Body of pancreas (tissue), 4 donors: ENCODE results near the gene SLAMF7. TPM values are rescaled to one million over a fixed set of nuclear protein-coding genes. Genes with fewer than 3 reads are reported as not detected.

Source experiments
- ATAC-seq: fragments of 150-250 bp; one replicate; pipeline ENCODE4 v1.9.1; 2016
- DNase-seq, 4 donors: peaks; one replicate each; pipeline ENCODE4 v3.0.0-alpha.2; 2019
- H3K27ac ChIP-seq, 4 donors: fragments of 200-600 bp; sonication (generic); 1 replicate in 3 of 4; 2 replicates in 1 of 4; pipeline versions ENCODE4 v1.5.1 to v1.6.1; 2016 to 2019; ENCODE audit warnings: mild to moderate bottlenecking in 1 of 4, mixed read lengths in 1 of 4, moderate library complexity in 1 of 4
- H3K27me3 ChIP-seq, 2 donors: fragments of 200-600 bp; sonication (generic); one replicate each; pipeline ENCODE4 v1.6.0; 2016; ENCODE audit warnings: mild to moderate bottlenecking in 1 of 2
- H3K36me3 ChIP-seq, 2 donors: fragments of 200-600 bp; sonication (generic); replicated peaks in 1 of 2; 2 replicates each; pipeline ENCODE4 v1.5.1; 2016; ENCODE audit warnings: low read depth in 2 of 2; ENCODE audit not compliant: insufficient read depth in 1 of 2
- H3K4me1 ChIP-seq: fragments of 200-600 bp; sonication (generic); one replicate; pipeline ENCODE4 v1.6.0; 2016
- H3K4me3 ChIP-seq, 2 donors: fragments of 200-600 bp; sonication (generic); 1 replicate in 1 of 2; 2 replicates in 1 of 2; pipeline ENCODE4 v1.5.1; 2016 to 2019
- H3K9me3 ChIP-seq, 3 donors: fragments of 200-600 bp; sonication (generic); 1 replicate in 2 of 3; 2 replicates in 1 of 3; pipeline ENCODE4 v1.5.1; 2016
- POLR2A ChIP-seq, 3 donors: fragments of 450-650 bp; IDR thresholded peaks; one replicate each; pipeline ENCODE4 v1.6.1; 2016; ENCODE audit warnings: antibody characterized with exemption in 3 of 3, mild to moderate bottlenecking in 2 of 3
- WGBS, 2 donors: methylation state at CpG; one replicate each; pipeline ENCODE4 v1.1.5; 2017; 5-methylcytosine and 5-hydroxymethylcytosine counted together
- intact Hi-C: fragments of 100-400 bp; cut with DNase I; formaldehyde crosslinking; loops from one replicate; pipeline ENCODE4 v1.15.1; 2023
- total RNA-seq, 2 donors: library from RNA; depleted of rRNA; stranded (reverse); fragments of >200 nt; gene quantifications; one replicate each; pipeline ENCODE4 v1.1.0, GENCODE V29; 2016
- TF ChIP-seq, protein P1 (sequence below), 7 experiments: fragments of 450-650 bp in 4 of 7; fragments of 200-600 bp in 3 of 7; sonication (generic) in 3 of 7; IDR thresholded peaks; one replicate each; pipeline ENCODE4 v1.5.1; 2016 to 2019; ENCODE audit warnings: antibody characterized with exemption in 7 of 7

Gene SLAMF7
- total RNA-seq, 2 donors from 2014 or later, result 0.26 to 1.3 TPM

- Histone ChIP-seq H3K4me1 (no peaks in the 10 kb centered on the region), H3K9me3 (no peaks in the 10 kb centered on the region), H3K4me3 (no peak overlapping the region), H3K27me3 (no peaks in the 10 kb centered on the region), H3K27ac (no peak overlapping the region), H3K36me3 (no peaks in the 10 kb centered on the region)
- ATAC-seq, result no peak
- WGBS, 2 donors, result 79 to 91% methylated on average over 2 of the region's 2 CpGs
- intact Hi-C loops, result no loop called here
- TF ChIP-seq, protein P1, sequence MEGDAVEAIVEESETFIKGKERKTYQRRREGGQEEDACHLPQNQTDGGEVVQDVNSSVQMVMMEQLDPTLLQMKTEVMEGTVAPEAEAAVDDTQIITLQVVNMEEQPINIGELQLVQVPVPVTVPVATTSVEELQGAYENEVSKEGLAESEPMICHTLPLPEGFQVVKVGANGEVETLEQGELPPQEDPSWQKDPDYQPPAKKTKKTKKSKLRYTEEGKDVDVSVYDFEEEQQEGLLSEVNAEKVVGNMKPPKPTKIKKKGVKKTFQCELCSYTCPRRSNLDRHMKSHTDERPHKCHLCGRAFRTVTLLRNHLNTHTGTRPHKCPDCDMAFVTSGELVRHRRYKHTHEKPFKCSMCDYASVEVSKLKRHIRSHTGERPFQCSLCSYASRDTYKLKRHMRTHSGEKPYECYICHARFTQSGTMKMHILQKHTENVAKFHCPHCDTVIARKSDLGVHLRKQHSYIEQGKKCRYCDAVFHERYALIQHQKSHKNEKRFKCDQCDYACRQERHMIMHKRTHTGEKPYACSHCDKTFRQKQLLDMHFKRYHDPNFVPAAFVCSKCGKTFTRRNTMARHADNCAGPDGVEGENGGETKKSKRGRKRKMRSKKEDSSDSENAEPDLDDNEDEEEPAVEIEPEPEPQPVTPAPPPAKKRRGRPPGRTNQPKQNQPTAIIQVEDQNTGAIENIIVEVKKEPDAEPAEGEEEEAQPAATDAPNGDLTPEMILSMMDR (IDR thresholded peaks at IDR 0.05), result no peak
- no peak for TF ChIP-seq POLR2A (IDR thresholded peaks at IDR 0.05)
- no peak for DNase-seq
Measured at GRCh38 chr1:160758521-160758920, 19.5 kb downstream of the SLAMF7 start.

DNA sequence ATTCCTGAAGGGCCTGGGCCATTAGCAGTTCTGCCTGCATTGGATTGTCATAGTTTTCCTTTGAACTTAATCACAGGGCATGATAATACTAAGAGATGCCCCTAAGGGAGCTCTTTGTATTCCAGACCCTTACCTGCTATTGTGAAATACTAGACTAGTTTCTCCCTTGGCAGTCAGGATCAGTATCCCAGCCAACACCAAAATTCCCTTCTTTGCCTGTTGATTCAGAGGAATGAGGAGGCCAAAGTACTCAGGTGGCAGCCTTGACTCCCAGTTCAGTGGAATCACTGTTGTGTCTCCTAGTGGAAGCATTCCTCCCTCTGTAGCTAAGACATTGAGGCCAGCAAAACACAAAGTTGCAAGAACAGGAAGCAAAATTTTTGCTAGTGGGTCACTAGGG is 20.7 kb downstream of the SLAMF7 start:
- H3K27me3 ChIP-seq, result no peaks in the 10 kb centered on the region
- H3K4me3 ChIP-seq, result no peak overlapping the region
- no peaks in the 10 kb centered on the region for H3K36me3 ChIP-seq
- H3K27ac ChIP-seq, result no peak overlapping the region
- intact Hi-C loops, result no loop called here
- H3K9me3 ChIP-seq, result no peaks in the 10 kb centered on the region
- DNase-seq, result no peak
- TF ChIP-seq, protein P1 (IDR thresholded peaks at IDR 0.05), result no peak
- no peak for TF ChIP-seq POLR2A (IDR thresholded peaks at IDR 0.05)
- no peak for ATAC-seq
- no peaks in the 10 kb centered on the region for H3K4me1 ChIP-seq

- no peaks in the 10 kb centered on the region for H3K36me3 ChIP-seq
- DNase-seq (no peak), ATAC-seq (no peak)
- H3K27me3 ChIP-seq, result no peaks in the 10 kb centered on the region
- H3K27ac ChIP-seq, result no peak overlapping the region
- 82 to 92% methylated on average over 4 of the region's 4 CpGs for WGBS, 2 donors
- intact Hi-C loops, result no loop called here
- H3K4me3 ChIP-seq, result no peak overlapping the region
- TF ChIP-seq POLR2A (IDR thresholded peaks at IDR 0.05), result no peak
- TF ChIP-seq, protein P1 (IDR thresholded peaks at IDR 0.05), result no peak
- no peaks in the 10 kb centered on the region for H3K9me3 ChIP-seq
- H3K4me1 ChIP-seq, result no peaks in the 10 kb centered on the region
Measured at GRCh38 chr1:160761046-160761445, 22.0 kb downstream of the SLAMF7 start.

GRCh38 chr1:160761886-160762285 is 22.8 kb downstream of the SLAMF7 start:
- Histone ChIP-seq H3K36me3 (no peaks in the 10 kb centered on the region), H3K4me3 (no peak overlapping the region), H3K9me3 (no peaks in the 10 kb centered on the region), H3K27ac (no peak overlapping the region), H3K4me1 (no peaks in the 10 kb centered on the region), H3K27me3 (no peaks in the 10 kb centered on the region)
- DNase-seq (no peak), ATAC-seq (no peak)
- intact Hi-C loops, result no loop called here
- TF ChIP-seq, protein P1 (IDR thresholded peaks at IDR 0.05), result no peak
- TF ChIP-seq POLR2A (IDR thresholded peaks at IDR 0.05), result no peak
- 84 to 89% methylated on average over 2 of the region's 2 CpGs for WGBS, 2 donors

- TF ChIP-seq, protein P1 (IDR thresholded peaks at IDR 0.05), result no peak
- no peak for TF ChIP-seq POLR2A (IDR thresholded peaks at IDR 0.05)
- Histone ChIP-seq H3K27ac (no peak overlapping the region), H3K4me3 (no peak overlapping the region), H3K27me3 (no peaks in the 10 kb centered on the region), H3K36me3 (no peaks in the 10 kb centered on the region), H3K4me1 (no peaks in the 10 kb centered on the region), H3K9me3 (no peaks in the 10 kb centered on the region)
- no peak for DNase-seq
- intact Hi-C loops, result no loop called here
- no peak for ATAC-seq
- WGBS, 2 donors, result 74 to 77% methylated on average over 3 of the region's 3 CpGs
Measured at GRCh38 chr1:160763993-160764392, 24.9 kb downstream of the SLAMF7 start.
